IPS DF 6.9 (cell line): ENCODE measurements around the gene BRIP1.
"Not testable (repeated sequence)": the region's sequence is repeated elsewhere in the genome, so short reads cannot be mapped to it uniquely, and the experiment has no call there.

ENCODE experiments used
- DNase-seq: peaks from one replicate; pipeline ENCODE4 v3.0.0-alpha.2; 2013; ENCODE audit warnings: low read depth, low spot score
- H3K27ac ChIP-seq: one replicate; pipeline ENCODE4 v1.5.1; 2013; ENCODE audit warnings: low read length, control low read depth
- H3K27me3 ChIP-seq: 2 replicates; pipeline ENCODE4 v1.6.1; 2013; ENCODE audit warnings: mild to moderate bottlenecking, low read length; ENCODE audit not compliant: control insufficient read depth, insufficient read depth
- H3K36me3 ChIP-seq: 2 replicates; pipeline ENCODE4 v1.6.1; 2013; ENCODE audit warnings: low read length; ENCODE audit not compliant: control insufficient read depth, insufficient read depth
- H3K4me1 ChIP-seq: 2 replicates; pipeline ENCODE4 v1.6.1; 2013; ENCODE audit warnings: low read length; ENCODE audit not compliant: control insufficient read depth, insufficient read depth
- H3K4me3 ChIP-seq: 2 replicates; pipeline ENCODE4 v1.5.1; 2013; ENCODE audit warnings: mild to moderate bottlenecking, low read length
- H3K9me3 ChIP-seq: 2 replicates; pipeline ENCODE4 v1.6.1; 2013; ENCODE audit warnings: low read length, inconsistent platforms; ENCODE audit not compliant: control insufficient read depth, insufficient read depth
- WGBS: extraction: QIAGEN DNeasy Blood & Tissue Kit; methylation state at CpG from one replicate; pipeline ENCODE4 v1.1.7; 2013; ENCODE audit warnings: mixed read lengths, missing lambda C conversion rate; ENCODE audit not compliant: insufficient read length, insufficient coverage; 5-methylcytosine and 5-hydroxymethylcytosine counted together

The BRIP1 gene

GRCh38 chr17:61831099-61831498 lies 32.2 kb downstream of the BRIP1 start:
- Histone ChIP-seq H3K27ac (no peak overlapping the region), H3K36me3 (no peaks in the 10 kb centered on the region), H3K27me3 (no peaks in the 10 kb centered on the region), H3K9me3 (no peaks in the 10 kb centered on the region), H3K4me1 (no peaks in the 10 kb centered on the region), H3K4me3 (no peak overlapping the region)
- WGBS, result no CpG with 5 or more reads among the region's 1 CpG
- DNase-seq, result no peak

GRCh38 chr17:61828694-61829093 lies 34.6 kb downstream of the BRIP1 start:
- WGBS, result 100% methylated on average over 1 of the region's 1 CpG
- H3K4me1 ChIP-seq, result no peaks in the 10 kb centered on the region
- no peaks in the 10 kb centered on the region for H3K36me3 ChIP-seq
- no peak overlapping the region for H3K4me3 ChIP-seq
- no peaks in the 10 kb centered on the region for H3K9me3 ChIP-seq
- DNase-seq, result no peak
- H3K27me3 ChIP-seq, result no peaks in the 10 kb centered on the region
- no peak overlapping the region for H3K27ac ChIP-seq

- H3K27me3 ChIP-seq, result no peaks in the 10 kb centered on the region
- H3K9me3 ChIP-seq, result no peaks in the 10 kb centered on the region
- H3K27ac ChIP-seq, result no peak overlapping the region
- no CpG with 5 or more reads among the region's 8 CpGs for WGBS
- no peaks in the 10 kb centered on the region for H3K4me1 ChIP-seq
- DNase-seq, result no peak
- H3K36me3 ChIP-seq, result no peaks in the 10 kb centered on the region
- no peak overlapping the region for H3K4me3 ChIP-seq
Measured at GRCh38 chr17:61827649-61828395, 35.5 kb downstream of the BRIP1 start.

- H3K4me3 ChIP-seq, H3K36me3 ChIP-seq, H3K4me1 ChIP-seq, H3K27ac ChIP-seq, H3K9me3 ChIP-seq, H3K27me3 ChIP-seq, DNase-seq: not testable (repeated sequence)
- WGBS, result no CpG with 5 or more reads among the region's 1 CpG
Measured at GRCh38 chr17:61826866-61827265, 36.5 kb downstream of the BRIP1 start.

- not testable (repeated sequence) for H3K9me3 ChIP-seq, H3K27me3 ChIP-seq, H3K4me3 ChIP-seq, DNase-seq, H3K4me1 ChIP-seq, H3K27ac ChIP-seq, H3K36me3 ChIP-seq
- no CpG with 5 or more reads among the region's 2 CpGs for whole genome bisulfite sequencing
Measured at GRCh38 chr17:61826198-61826597, 37.1 kb downstream of the BRIP1 start.

- Histone ChIP-seq H3K36me3 (no peaks in the 10 kb centered on the region), H3K27ac (no peak overlapping the region), H3K4me3 (no peak overlapping the region), H3K9me3 (no peaks in the 10 kb centered on the region), H3K4me1 (no peaks in the 10 kb centered on the region), H3K27me3 (no peaks in the 10 kb centered on the region)
- no peak for DNase-seq
- WGBS, result no CpG with 5 or more reads among the region's 2 CpGs
Measured at GRCh38 chr17:61825448-61826137, 37.7 kb downstream of the BRIP1 start.

- WGBS, result no CpG with 5 or more reads among the region's 6 CpGs
- Histone ChIP-seq H3K27ac (no peak overlapping the region), H3K9me3 (no peaks in the 10 kb centered on the region), H3K36me3 (no peaks in the 10 kb centered on the region), H3K4me3 (no peak overlapping the region), H3K27me3 (no peaks in the 10 kb centered on the region), H3K4me1 (no peaks in the 10 kb centered on the region)
- no peak for DNase-seq
Measured at GRCh38 chr17:61822326-61823285, 40.7 kb downstream of the BRIP1 start.

GRCh38 chr17:61821655-61822054 lies 41.7 kb downstream of the BRIP1 start:
- Histone ChIP-seq H3K4me3 (no peak overlapping the region), H3K27ac (no peak overlapping the region), H3K27me3 (no peaks in the 10 kb centered on the region), H3K9me3 (no peaks in the 10 kb centered on the region), H3K4me1 (no peaks in the 10 kb centered on the region), H3K36me3 (no peaks in the 10 kb centered on the region)
- WGBS, result no CpG with 5 or more reads among the region's 4 CpGs
- no peak for DNase-seq

- not testable (repeated sequence) for DNase-seq, H3K9me3 ChIP-seq, H3K4me3 ChIP-seq, H3K27ac ChIP-seq, H3K36me3 ChIP-seq, H3K4me1 ChIP-seq, H3K27me3 ChIP-seq
- WGBS, result no CpG with 5 or more reads among the region's 3 CpGs
Measured at GRCh38 chr17:61819265-61819664, 44.1 kb downstream of the BRIP1 start.

- no peaks in the 10 kb centered on the region for H3K4me1 ChIP-seq
- no peaks in the 10 kb centered on the region for H3K9me3 ChIP-seq
- DNase-seq, result no peak
- no peak overlapping the region for H3K27ac ChIP-seq
- H3K36me3 ChIP-seq, result no peaks in the 10 kb centered on the region
- H3K4me3 ChIP-seq, result no peak overlapping the region
- H3K27me3 ChIP-seq, result no peaks in the 10 kb centered on the region
Measured at GRCh38 chr17:61818225-61818624, 45.1 kb downstream of the BRIP1 start.
